Stimulated activated CD8-positive, alpha-beta memory T cell treated with anti-CD3 and anti-CD28 coated beads, Interleukin-7, amount 100 ng/mL, for 4 hours (primary cell): ENCODE results near the gene IRS2.

Source experiments
- DNase-seq, 2 donors: peaks; one replicate each; pipeline ENCODE4 v3.0.0-alpha.2; 2020; ENCODE audit warnings: low read depth in 2 of 2

The IRS2 gene

DNA sequence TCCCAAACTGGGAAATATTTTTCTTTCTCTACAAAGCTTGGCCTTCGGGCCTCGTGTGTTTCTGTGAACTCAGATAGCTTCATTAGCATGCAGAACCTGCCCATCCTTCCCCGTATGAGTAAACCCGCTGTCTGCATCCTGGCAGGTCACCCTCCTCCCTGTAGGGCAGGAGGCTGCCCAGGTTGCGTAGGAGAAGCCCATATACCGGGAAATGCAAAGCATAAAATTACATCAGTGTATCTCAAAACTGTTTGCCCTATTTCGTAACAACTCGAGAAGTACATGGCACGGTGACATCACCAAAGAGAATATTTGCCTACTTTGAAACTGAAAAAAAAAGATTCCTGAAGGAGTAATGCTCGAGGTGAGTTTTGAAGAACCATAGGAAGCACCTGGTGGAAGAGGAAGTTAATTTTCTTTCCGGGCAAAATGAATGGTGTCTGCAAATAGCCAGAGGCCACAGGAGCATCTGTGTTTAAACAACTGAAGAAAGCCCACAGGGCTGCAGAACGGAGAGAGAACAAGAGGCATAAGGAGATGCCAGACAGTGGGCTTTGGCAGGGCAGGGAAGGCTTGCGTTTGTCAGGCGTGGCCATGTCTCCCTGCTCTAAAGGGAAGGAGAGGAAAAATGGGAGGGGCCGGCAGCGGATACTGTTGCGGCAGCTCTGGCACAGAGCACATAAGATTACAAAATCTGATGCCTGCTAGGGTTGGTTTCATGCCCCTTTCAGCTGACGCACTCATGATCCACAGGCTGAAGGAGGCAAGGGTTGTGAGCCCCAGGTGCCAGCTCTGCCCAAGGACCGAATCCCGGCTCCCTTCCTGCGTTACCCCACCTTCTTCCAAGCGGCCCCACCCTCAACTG, 81.4 kb downstream of the IRS2 start:
- DNase-seq: no peak

DNA sequence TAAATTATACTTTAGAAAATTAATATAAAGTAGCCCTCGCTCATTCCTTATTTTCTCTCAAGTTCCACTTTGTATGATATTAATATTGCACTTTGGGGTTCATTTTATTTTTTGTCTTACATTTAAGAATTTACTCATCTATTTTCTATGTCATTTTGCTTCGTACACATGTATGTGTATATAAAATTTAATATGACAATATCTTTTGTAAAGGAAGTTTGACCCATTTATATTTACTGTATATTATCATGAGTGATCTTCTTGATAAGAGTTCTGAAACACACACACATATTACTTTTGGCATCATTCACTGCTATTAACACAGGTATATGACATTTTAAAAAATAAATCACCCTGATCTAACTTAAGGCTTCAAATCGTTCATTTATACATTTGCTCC, 83.1 kb downstream of the IRS2 start:
- DNase-seq: no peak
